HepG2 (cell line): Measurements from ENCODE around the gene LGALS8. TPM values are rescaled to one million over a fixed set of nuclear protein-coding genes. Genes with fewer than 3 reads are reported as not detected.

Experiments used
- KDM5B ChIP-seq: sonication (generic); formaldehyde crosslinking; IDR thresholded peaks from 2 replicates; pipeline ENCODE4 v1.4.0; 2020; ENCODE audit warnings: missing genetic modification reagents, mild to moderate bottlenecking, borderline replicate concordance
- KLF12 ChIP-seq: sonication (generic); formaldehyde crosslinking; IDR thresholded peaks from 2 replicates; pipeline ENCODE4 v1.4.0; 2020; ENCODE audit warnings: missing genetic modification reagents, borderline replicate concordance
- NFE2L2 ChIP-seq: fragments of 150-350 bp; IDR thresholded peaks from 2 replicates; pipeline ENCODE4 v1.6.1; 2014; ENCODE audit warnings: low read length
- PCBP1 ChIP-seq: fragments of 200-400 bp; formaldehyde crosslinking; IDR thresholded peaks from 2 replicates; pipeline ENCODE4 v1.6.1; 2017; ENCODE audit warnings: mild to moderate bottlenecking, low read depth, low read length, borderline replicate concordance
- POLR2A ChIP-seq, 2 experiments: IDR thresholded peaks; 2 replicates each; pipeline ENCODE4 v1.6.1; 2011; ENCODE audit warnings: low read depth in 2 of 2, low read length in 2 of 2, mild to moderate bottlenecking in 1 of 2, moderate library complexity in 1 of 2; ENCODE audit not compliant: insufficient read depth in 1 of 2
- RFX3 ChIP-seq: IDR thresholded peaks from 2 replicates; pipeline ENCODE4 v1.6.1; 2016; ENCODE audit warnings: missing biosample characterization, missing genetic modification reagents
- RORA ChIP-seq: sonication (generic); formaldehyde crosslinking; IDR thresholded peaks from 2 replicates; pipeline ENCODE4 v1.5.0; 2020; ENCODE audit warnings: mild to moderate bottlenecking, missing genetic modification reagents, moderate library complexity
- TAF15 ChIP-seq: fragments of 200-400 bp; formaldehyde crosslinking; IDR thresholded peaks from one replicate; pipeline ENCODE4 v1.6.1; 2018; ENCODE audit warnings: mild to moderate bottlenecking, low read depth, low read length; ENCODE audit not compliant: poor library complexity, severe bottlenecking
- ZFP1 ChIP-seq: IDR thresholded peaks from 2 replicates; pipeline ENCODE4 v1.6.1; 2016
- ZIK1 ChIP-seq: sonication (generic); formaldehyde crosslinking; IDR thresholded peaks from 2 replicates; pipeline ENCODE4 v1.5.0; 2020; ENCODE audit warnings: mild to moderate bottlenecking, low read depth, missing genetic modification reagents, borderline replicate concordance
- ZNF207 ChIP-seq: fragments of 450-650 bp; IDR thresholded peaks from 2 replicates; pipeline ENCODE4 v1.6.1; 2016; ENCODE audit warnings: antibody characterized with exemption, borderline replicate concordance
- ZNF383 ChIP-seq: sonication (generic); formaldehyde crosslinking; IDR thresholded peaks from 2 replicates; pipeline ENCODE4 v1.4.0; 2020; ENCODE audit warnings: missing genetic modification reagents, mild to moderate bottlenecking, borderline replicate concordance
- ZNF44 ChIP-seq: sonication (generic); formaldehyde crosslinking; IDR thresholded peaks from 2 replicates; pipeline ENCODE4 v1.5.1; 2020; ENCODE audit warnings: mild to moderate bottlenecking, missing genetic modification reagents
- ZNF451 ChIP-seq: sonication (generic); formaldehyde crosslinking; IDR thresholded peaks from 2 replicates; pipeline ENCODE4 v1.5.0; 2020; ENCODE audit warnings: mild to moderate bottlenecking, missing genetic modification reagents
- ZNF562 ChIP-seq: sonication (generic); formaldehyde crosslinking; IDR thresholded peaks from 2 replicates; pipeline ENCODE4 v1.8.0; 2022; ENCODE audit warnings: missing genetic modification reagents, borderline replicate concordance
- ZNF772 ChIP-seq: sonication (generic); formaldehyde crosslinking; IDR thresholded peaks from 2 replicates; pipeline ENCODE4 v1.5.0; 2020; ENCODE audit warnings: mild to moderate bottlenecking, missing genetic modification reagents
- ZNF816 ChIP-seq: sonication (generic); formaldehyde crosslinking; IDR thresholded peaks from 2 replicates; pipeline ENCODE4 v1.8.0; 2022; ENCODE audit warnings: missing genetic modification reagents, mild to moderate bottlenecking, borderline replicate concordance
- polyA plus RNA-seq, 8 experiments: library from polyadenylated mRNA; depleted of rRNA in 3 of 8; stranded (reverse) in 7 of 8; unstranded in 1 of 8; fragments of >200 nt; fragmentation: Illumina TruSeq in 4 of 8; extraction: Trizol in 4 of 8; gene quantifications; 2 replicates each; pipeline versions ENCODE4 v1.2.1 to v1.2.3, GENCODE V29; 2011 to 2016; ENCODE audit warnings: low read depth in 4 of 8, missing spikeins in 1 of 8, mixed read lengths in 1 of 8; ENCODE audit not compliant: insufficient read depth in 1 of 8
- total RNA-seq, 5 experiments: library from RNA; depleted of rRNA; stranded (reverse); fragments of >200 nt; fragmentation: Illumina TruSeq; extraction: Trizol; gene quantifications; 2 replicates each; pipeline ENCODE4 v1.2.3, GENCODE V29; 2016; ENCODE audit warnings: low read depth in 1 of 5
- TF ChIP-seq, protein P1 (sequence below): sonication (generic); formaldehyde crosslinking; IDR thresholded peaks from 2 replicates; pipeline ENCODE4 v1.8.0; 2023; ENCODE audit warnings: mild to moderate bottlenecking, missing genetic modification reagents
- TF ChIP-seq, protein P2 (sequence below): sonication (generic); formaldehyde crosslinking; IDR thresholded peaks from 2 replicates; pipeline ENCODE4 v1.4.0; 2020; ENCODE audit warnings: missing genetic modification reagents; ENCODE audit errors: not compliant biosample characterization
- TF ChIP-seq, protein P3 (sequence below): IDR thresholded peaks from 2 replicates; pipeline ENCODE4 v1.4.0; 2020; ENCODE audit warnings: mild to moderate bottlenecking, missing genetic modification reagents
- TF ChIP-seq, protein P4 (sequence below): IDR thresholded peaks from 2 replicates; pipeline ENCODE4 v1.6.1; 2012; ENCODE audit warnings: low read depth, low read length, improper control_type of control experiment

LGALS8 gene
- total and polyA plus RNA-seq, 2 of the 13 experiments (the other 11 are each of a cell fraction or from before 2014, with no cell fraction given): 29.3 to 185 TPM

DNA sequence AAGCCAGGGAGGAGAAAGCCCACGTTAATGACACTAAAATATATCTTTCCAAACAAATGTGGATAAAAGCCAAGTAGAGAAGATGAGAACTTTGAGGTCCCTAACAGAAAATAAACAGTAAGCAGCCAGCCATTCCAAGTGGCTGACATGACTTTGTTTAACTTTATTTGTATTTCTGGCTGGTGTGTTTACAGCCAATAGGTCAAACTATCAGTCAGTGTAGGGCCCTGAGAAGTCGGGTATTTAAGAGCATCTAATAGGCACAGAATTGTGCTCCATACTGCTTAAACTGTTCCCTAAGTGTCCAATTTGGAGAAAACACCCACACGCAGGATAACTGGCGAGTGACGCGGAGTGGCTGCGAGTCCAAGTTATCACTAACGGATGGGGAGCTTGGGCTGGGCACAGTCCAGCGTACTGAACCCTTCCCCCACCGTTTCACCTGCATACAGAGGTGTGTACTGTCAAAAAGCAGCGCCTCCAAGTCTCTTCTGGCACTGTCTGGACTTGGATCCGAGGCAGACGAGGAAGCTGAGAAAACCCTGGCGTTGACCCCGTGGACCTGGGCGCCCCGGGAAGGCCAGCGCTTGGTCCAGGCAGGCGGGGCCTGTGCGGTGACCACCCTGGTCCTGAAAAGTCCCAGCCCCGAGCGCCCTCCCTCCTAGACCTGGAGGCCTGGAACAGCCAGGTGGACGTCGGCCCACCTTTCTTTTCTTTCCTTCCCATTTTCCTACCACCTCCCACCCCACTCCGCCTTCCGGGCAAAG lies 662 bp upstream of the LGALS8 start (continued):
- TF ChIP-seq, protein P1, sequence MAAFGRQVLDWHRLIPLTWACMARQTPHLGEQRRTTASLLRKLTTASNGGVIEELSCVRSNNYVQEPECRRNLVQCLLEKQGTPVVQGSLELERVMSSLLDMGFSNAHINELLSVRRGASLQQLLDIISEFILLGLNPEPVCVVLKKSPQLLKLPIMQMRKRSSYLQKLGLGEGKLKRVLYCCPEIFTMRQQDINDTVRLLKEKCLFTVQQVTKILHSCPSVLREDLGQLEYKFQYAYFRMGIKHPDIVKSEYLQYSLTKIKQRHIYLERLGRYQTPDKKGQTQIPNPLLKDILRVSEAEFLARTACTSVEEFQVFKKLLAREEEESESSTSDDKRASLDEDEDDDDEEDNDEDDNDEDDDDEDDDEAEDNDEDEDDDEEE (CRISPR knock-in tag): no peak
- no peak; the same call in 1 of the 2 replicates for TF ChIP-seq ZNF451 (CRISPR knock-in tag)
- TF ChIP-seq ZFP1 (CRISPR knock-in tag): no peak
- TF ChIP-seq, protein P2, sequence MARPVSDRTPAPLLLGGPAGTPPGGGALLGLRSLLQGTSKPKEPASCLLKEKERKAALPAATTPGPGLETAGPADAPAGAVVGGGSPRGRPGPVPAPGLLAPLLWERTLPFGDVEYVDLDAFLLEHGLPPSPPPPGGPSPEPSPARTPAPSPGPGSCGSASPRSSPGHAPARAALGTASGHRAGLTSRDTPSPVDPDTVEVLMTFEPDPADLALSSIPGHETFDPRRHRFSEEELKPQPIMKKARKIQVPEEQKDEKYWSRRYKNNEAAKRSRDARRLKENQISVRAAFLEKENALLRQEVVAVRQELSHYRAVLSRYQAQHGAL: no peak
- peak; percentile 23 to 36; a peak in 3 of 4 replicates for TF ChIP-seq POLR2A (IDR thresholded peaks at IDR 0.05; ENCODE audit: insufficient read depth in 1 of 2, low read depth in 2 of 2, low read length in 2 of 2)
- no peak for TF ChIP-seq ZNF207
- no peak for TF ChIP-seq NFE2L2
- TF ChIP-seq, protein P3, sequence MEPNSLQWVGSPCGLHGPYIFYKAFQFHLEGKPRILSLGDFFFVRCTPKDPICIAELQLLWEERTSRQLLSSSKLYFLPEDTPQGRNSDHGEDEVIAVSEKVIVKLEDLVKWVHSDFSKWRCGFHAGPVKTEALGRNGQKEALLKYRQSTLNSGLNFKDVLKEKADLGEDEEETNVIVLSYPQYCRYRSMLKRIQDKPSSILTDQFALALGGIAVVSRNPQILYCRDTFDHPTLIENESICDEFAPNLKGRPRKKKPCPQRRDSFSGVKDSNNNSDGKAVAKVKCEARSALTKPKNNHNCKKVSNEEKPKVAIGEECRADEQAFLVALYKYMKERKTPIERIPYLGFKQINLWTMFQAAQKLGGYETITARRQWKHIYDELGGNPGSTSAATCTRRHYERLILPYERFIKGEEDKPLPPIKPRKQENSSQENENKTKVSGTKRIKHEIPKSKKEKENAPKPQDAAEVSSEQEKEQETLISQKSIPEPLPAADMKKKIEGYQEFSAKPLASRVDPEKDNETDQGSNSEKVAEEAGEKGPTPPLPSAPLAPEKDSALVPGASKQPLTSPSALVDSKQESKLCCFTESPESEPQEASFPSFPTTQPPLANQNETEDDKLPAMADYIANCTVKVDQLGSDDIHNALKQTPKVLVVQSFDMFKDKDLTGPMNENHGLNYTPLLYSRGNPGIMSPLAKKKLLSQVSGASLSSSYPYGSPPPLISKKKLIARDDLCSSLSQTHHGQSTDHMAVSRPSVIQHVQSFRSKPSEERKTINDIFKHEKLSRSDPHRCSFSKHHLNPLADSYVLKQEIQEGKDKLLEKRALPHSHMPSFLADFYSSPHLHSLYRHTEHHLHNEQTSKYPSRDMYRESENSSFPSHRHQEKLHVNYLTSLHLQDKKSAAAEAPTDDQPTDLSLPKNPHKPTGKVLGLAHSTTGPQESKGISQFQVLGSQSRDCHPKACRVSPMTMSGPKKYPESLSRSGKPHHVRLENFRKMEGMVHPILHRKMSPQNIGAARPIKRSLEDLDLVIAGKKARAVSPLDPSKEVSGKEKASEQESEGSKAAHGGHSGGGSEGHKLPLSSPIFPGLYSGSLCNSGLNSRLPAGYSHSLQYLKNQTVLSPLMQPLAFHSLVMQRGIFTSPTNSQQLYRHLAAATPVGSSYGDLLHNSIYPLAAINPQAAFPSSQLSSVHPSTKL (CRISPR knock-in tag): peak; percentile 62
- no peak for TF ChIP-seq ZNF816 (CRISPR knock-in tag)
- TF ChIP-seq ZNF562 (CRISPR knock-in tag): no peak
- TF ChIP-seq TAF15: no peak
- no peak for TF ChIP-seq ZNF772 (CRISPR knock-in tag)
- 0 out of 2 replicates have a peak, but pooled peaks have one; percentile 26 for TF ChIP-seq ZNF44 (CRISPR knock-in tag)
- TF ChIP-seq PCBP1: no peak
- 0 out of 2 replicates have a peak, but pooled peaks have one; percentile 51 for TF ChIP-seq ZIK1
- TF ChIP-seq, protein P4, sequence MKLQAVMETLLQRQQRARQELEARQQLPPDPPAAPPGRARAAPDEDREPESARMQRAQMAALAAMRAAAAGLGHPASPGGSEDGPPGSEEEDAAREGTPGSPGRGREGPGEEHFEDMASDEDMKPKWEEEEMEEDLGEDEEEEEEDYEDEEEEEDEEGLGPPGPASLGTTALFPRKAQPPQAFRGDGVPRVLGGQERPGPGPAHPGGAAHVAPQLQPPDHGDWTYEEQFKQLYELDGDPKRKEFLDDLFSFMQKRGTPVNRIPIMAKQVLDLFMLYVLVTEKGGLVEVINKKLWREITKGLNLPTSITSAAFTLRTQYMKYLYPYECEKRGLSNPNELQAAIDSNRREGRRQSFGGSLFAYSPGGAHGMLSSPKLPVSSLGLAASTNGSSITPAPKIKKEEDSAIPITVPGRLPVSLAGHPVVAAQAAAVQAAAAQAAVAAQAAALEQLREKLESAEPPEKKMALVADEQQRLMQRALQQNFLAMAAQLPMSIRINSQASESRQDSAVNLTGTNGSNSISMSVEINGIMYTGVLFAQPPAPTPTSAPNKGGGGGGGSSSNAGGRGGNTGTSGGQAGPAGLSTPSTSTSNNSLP: peak; percentile 26; the same call in 1 of the 2 replicates
- no peak for TF ChIP-seq RFX3
- no peak; the same call in none of the 2 replicates for TF ChIP-seq KDM5B (CRISPR knock-in tag)
- TF ChIP-seq ZNF383 (CRISPR knock-in tag): no peak
- TF ChIP-seq RORA (CRISPR knock-in tag): peak; percentile 24; the same call in 1 of the 2 replicates
- TF ChIP-seq KLF12 (CRISPR knock-in tag): no peak
